RCC 7860 (cell line): Measurements from ENCODE around the gene VWA5B1.
A peak's percentile ranks its signal among the peaks of the same experiment; 100 is the strongest.

Experiments used
- DNase-seq: peaks from one replicate; pipeline ENCODE4 v3.0.0-alpha.2; 2015; ENCODE audit warnings: low spot score
- FAIRE-seq: peaks from 2 replicates; lab custom pipeline; 2012; peaks lifted over from hg19 to GRCh38; lab: Jason Lieb, UNC

The VWA5B1 gene

DNA sequence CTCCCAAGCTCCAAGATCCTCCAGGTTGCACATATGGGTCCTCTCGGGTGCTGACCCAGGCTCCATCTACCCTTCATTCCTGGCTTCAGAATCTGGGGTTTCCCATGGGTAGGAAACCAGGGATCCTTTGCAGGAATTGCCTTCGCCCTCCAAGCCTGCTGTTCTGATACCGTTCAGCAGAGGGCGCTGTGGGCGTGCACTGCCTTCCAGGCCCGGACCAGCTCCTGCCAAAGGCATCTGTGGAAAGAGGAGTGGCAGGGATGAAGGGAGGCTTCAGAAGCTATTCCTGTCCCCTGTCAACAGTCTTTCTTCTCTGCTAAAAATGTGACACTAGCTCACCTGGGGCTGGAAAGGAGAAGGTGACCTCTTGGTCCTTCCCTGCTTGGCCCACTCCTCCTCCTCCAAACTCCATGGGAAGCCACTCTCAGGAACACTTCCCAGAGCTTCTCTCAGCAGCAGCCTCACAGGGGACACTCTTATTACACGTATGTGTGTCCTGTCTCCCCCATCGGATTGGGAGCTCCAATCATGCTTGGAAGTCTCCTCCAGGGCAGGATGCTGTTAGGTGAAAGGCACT is 71.2 kb downstream of the VWA5B1 start:
- FAIRE-seq (no peak), DNase-seq (peak; percentile 18)

DNA sequence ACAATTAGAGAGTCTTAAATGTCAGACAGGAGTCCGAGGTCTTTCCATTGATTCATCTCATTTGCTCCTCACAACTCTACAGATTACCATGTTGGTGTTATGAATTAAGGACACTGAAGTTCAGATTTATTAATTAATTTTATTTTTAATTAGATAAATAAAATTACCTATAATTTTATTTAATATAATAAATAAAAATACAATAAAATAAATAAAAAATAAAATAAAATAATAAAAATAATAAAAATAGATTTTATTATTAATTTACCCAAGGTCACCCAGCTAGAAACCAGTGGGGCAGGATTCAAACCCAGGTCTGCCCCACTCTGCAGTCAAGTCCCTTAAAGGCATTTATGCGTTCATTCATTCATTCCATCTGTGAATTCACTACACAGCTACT is 72.2 kb downstream of the VWA5B1 start:
- FAIRE-seq, result peak; percentile 67
- no peak for DNase-seq

DNA sequence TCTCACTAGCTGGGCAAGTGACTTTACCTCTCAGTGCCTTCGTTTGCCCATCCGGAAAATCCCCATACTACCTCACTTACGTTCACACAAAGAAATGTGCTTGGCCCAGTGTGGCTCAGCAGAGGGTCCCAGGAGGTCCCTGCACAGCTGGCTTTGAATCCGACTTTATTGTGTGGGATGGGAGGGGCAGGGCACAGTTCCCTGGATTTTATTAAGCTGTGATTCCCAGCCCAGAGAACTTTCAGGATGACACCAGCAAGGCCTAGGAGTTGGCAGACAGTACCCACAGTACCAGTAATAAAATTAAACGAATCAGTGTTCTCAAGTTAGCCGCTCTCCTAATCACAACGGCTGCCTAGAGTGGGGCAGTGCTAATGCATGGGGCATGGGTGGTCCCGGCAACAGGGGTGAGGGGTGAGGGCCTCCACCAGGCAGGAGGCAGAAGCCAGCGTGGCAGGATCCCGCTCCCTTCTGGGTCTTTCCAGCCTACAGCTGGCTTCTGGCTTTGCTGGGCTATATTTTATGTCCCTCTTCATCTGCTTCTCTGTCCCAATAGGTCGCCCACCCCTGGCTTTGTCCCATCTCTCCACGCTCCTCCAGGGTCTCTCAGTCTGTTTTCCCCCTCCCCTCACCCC is 74.9 kb downstream of the VWA5B1 start:
- no peak for FAIRE-seq
- no peak for DNase-seq

GRCh38 chr1:20366056-20366462 is 75.4 kb downstream of the VWA5B1 start:
- DNase-seq (no peak), FAIRE-seq (no peak)

GRCh38 chr1:20366463-20367115 is 75.9 kb downstream of the VWA5B1 start:
- DNase-seq, result no peak
- no peak for FAIRE-seq

DNA sequence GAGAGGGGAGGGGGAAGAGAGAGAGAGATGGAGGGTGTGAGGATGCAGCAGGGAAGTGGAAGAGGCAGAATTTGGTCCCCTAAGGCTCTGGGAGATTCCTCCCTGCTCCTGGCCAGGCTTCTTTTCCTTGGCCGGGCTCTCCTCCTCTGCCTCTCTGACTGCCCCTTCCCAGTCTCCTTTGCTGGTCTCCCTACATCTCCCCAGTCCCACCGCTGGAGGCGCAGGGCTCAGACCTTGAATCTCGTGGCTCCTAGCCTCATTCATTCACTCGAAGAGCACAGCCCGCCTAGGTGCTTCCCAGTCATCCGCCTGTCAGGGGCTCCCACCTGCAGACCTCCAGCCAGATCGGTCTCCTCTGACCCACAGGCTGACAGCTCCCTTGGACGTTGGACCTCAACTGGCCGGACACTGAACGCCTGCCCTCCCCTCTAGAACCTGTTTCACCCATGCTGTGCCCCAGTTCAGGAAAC is 76.5 kb downstream of the VWA5B1 start:
- no peak for DNase-seq
- FAIRE-seq, result no peak

GRCh38 chr1:20367626-20368025 is 77.0 kb downstream of the VWA5B1 start:
- FAIRE-seq, result no peak

GRCh38 chr1:20368866-20369470 is 78.3 kb downstream of the VWA5B1 start:
- DNase-seq (no peak), FAIRE-seq (no peak)

More at GRCh38 chr1:20367626-20368025, 77.0 kb downstream of the VWA5B1 start:
- no peak for DNase-seq

DNA sequence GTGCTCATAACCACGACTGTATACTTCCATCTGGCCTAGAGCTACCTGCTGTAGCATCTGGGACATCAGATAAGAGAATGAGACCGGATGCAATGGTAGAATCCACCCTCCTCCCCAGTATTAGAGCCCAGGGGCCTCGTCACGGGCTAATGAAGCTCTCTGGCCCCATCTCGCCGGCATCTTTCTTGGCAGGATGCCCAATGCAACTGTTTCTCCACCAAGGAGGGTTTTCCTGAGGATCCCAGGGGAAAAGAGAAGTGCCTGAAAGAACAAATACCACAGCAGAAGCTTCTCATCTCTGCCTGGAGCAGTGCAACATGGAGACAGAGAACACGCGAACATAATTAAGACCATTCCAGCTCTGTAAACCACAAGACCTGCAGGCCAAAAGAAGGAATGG is 80.0 kb downstream of the VWA5B1 start:
- DNase-seq (no peak), FAIRE-seq (no peak)

DNA sequence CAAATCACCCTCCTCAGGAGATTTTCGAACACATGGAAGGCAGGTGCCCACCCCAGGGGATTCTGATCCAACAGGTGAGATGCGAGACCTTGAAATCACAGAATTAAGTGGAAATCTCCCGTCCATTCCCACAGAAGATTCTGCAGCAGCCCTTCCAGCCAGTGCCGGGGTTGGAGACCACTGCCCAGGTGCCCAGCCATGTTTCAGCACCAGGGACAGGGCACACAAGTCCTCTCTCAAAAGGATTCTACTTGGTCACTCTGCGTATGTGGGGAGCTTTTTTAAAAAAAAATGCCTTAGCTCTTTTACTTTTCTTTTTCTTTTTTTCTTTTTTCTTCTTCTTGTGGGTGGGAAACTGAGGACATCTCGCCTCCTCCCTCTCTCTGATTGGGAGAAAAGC is 80.7 kb downstream of the VWA5B1 start:
- DNase-seq (no peak), FAIRE-seq (no peak)

- DNase-seq (no peak), FAIRE-seq (no peak)
Observed at GRCh38 chr1:20371883-20372282, 81.2 kb downstream of the VWA5B1 start.

- FAIRE-seq (no peak), DNase-seq (no peak)
Observed at GRCh38 chr1:20372676-20373075, 82.0 kb downstream of the VWA5B1 start.

- DNase-seq, result no peak
- no peak for FAIRE-seq
Observed at GRCh38 chr1:20373286-20373685, 82.6 kb downstream of the VWA5B1 start.

- DNase-seq, result no peak
- no peak for FAIRE-seq
Observed at GRCh38 chr1:20373764-20374163, 83.1 kb downstream of the VWA5B1 start.

DNA sequence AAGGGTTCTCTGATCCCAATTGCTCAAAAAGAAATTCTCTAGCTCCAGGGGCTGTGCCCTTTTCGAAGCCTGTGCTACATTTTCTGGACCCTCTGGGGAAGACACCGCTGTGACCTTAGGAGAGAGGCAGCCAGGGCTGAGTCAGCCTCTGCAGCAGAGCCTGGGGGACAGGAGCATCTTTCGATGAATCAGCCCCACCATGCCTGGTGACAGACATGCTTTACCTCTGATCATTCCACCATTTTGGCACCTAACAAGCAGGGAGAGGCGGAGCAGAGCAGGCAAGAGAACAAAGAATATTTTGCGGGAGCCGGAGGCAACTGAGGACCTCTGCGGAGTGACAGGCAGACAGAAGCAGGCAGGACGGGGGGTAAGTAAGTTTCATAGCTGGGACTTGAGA is 84.9 kb downstream of the VWA5B1 start:
- DNase-seq (no peak), FAIRE-seq (no peak)

DNA sequence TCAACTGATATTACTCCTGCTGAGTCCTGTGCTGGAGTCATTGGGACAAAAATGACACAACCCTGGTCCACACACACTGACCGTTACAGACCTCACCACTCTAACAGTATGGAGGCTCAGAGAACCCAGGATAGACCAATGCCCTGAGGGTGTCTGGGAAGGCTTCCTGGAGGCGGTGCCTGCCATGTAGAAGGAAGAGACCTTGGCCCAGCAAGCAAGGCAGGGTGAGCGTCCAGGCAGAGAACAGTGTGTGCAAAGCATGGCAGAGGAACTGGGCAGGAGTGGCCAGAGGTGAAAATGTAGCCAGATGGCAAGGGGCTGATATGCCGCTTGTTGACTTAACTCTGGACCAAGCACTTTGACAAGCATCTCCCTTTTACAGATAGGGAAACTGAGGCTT is 85.5 kb downstream of the VWA5B1 start:
- DNase-seq (no peak), FAIRE-seq (no peak)

DNA sequence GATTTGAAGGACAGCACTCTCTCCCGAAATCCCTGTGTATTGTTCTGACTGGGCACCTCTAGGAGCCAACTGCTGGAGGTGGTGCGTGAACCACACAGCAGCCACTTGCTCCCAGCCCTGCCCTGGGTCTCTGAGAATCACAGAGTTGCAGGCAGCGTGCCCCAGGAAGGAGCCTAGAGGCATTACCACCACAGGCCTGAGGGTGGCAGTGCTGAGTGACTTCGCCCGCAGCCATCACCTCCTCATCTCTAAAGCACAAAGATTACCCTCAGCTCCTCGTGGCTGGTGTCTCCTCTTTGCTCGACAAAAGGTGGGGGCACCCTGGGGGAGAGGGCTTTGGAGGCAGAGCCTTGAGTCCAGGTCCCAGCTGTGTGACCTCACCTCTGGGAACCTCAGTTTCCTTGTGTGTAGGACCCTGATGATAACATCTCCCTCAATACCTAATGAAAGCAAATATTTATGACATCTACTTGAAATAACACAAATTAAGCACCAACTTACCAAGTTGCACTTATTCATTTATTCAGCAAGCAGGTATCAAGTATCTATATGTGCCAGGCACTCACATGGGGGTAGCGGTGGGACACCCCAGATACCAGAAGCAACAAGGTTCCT is 86.3 kb downstream of the VWA5B1 start:
- DNase-seq (no peak), FAIRE-seq (no peak)

GRCh38 chr1:20377516-20378270 is 87.0 kb downstream of the VWA5B1 start:
- no peak for FAIRE-seq

DNA sequence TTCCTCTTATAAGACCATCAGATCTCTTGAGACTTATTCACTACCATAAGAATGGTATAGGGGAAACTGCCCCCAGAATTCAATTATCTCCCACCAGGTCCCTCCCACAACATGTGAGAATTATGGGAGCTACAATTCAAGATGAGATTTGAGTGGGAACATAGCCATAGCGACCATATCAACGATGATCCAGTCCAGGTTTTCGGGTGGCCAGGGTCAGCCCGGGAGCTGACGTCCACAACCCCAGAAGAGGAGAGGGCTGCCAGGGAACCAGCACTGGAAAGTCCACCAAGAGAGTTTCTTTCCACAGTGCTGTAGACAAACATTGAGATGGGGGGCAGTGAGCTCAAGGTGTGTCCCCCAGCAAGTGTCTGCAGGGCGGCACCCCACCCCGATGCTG is 88.4 kb downstream of the VWA5B1 start:
- FAIRE-seq, result no peak
- DNase-seq, result no peak

More at GRCh38 chr1:20377516-20378270, 87.0 kb downstream of the VWA5B1 start:
- DNase-seq, result no peak

DNA sequence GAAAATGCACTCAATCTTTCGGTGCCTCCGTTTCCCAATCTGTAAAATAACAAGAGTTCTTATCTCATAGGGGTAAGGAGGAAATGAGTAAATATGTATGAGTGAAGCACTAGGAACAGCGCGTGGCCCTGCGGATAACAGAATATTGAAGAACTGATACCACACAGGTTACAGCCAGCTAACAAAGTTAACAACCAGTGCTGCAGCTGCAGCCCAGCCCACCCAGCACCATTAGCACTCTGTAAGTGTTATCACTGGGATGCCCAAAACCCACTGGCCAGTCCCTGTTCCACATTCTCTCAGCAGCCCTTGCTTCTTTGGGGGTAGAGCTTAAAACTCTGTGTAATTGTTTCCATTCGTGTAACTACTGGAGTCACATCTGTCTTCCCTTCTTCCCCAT is 89.5 kb downstream of the VWA5B1 start:
- no peak for FAIRE-seq
- no peak for DNase-seq

- FAIRE-seq, result peak; percentile 52
- peak; percentile 45 for DNase-seq
Observed at GRCh38 chr1:20380616-20381035, 90.0 kb downstream of the VWA5B1 start.
